Tibial nerve (tissue), 4 donors: Measurements from ENCODE around the gene CLEC3A. TPM values are rescaled to one million over a fixed set of nuclear protein-coding genes. Genes with fewer than 3 reads are reported as not detected.
A peak's percentile ranks its signal among the peaks of the same experiment; 100 is the strongest.
"Not testable (repeated sequence)": the region's sequence is repeated elsewhere in the genome, so short reads cannot be mapped to it uniquely, and the experiment has no call there.

Experiments
- DNase-seq, 2 donors: peaks; one replicate each; pipeline ENCODE4 v3.0.0-alpha.2; 2019; ENCODE audit warnings: low spot score in 2 of 2
- H3K27ac ChIP-seq, 4 donors: fragments of 200-600 bp; sonication (generic) in 3 of 4; one replicate each; pipeline ENCODE4 v1.5.1; 2017 to 2019; ENCODE audit warnings: mild to moderate bottlenecking in 1 of 4
- H3K27me3 ChIP-seq, 2 donors: fragments of 200-600 bp; sonication (generic) in 1 of 2; one replicate each; pipeline versions ENCODE4 v1.5.1 to v1.6.0; 2017 to 2019
- H3K36me3 ChIP-seq, 3 donors: fragments of 200-600 bp; sonication (generic); one replicate each; pipeline ENCODE4 v1.5.1; 2018 to 2019
- H3K4me1 ChIP-seq, 4 donors: fragments of 200-600 bp; sonication (generic) in 3 of 4; one replicate each; pipeline ENCODE4 v1.5.1; 2017 to 2019
- H3K4me3 ChIP-seq, 4 donors: fragments of 200-600 bp; sonication (generic) in 3 of 4; one replicate each; pipeline ENCODE4 v1.5.1; 2017 to 2019; ENCODE audit warnings: mild to moderate bottlenecking in 1 of 4, moderate library complexity in 1 of 4
- H3K9me3 ChIP-seq, 4 donors: fragments of 200-600 bp; sonication (generic) in 3 of 4; one replicate each; pipeline ENCODE4 v1.5.1; 2017 to 2019
- EP300 ChIP-seq, 2 donors: sonication (generic); formaldehyde crosslinking; IDR thresholded peaks; one replicate each; pipeline ENCODE4 v1.6.1; 2017; ENCODE audit warnings: antibody characterized with exemption in 2 of 2, mild to moderate bottlenecking in 1 of 2
- POLR2A ChIP-seq, 2 donors: fragments of 450-650 bp; IDR thresholded peaks; one replicate each; pipeline ENCODE4 v1.6.1; 2017; ENCODE audit warnings: antibody characterized with exemption in 2 of 2, mild to moderate bottlenecking in 2 of 2, moderate library complexity in 2 of 2
- WGBS, 2 donors: methylation state at CpG; one replicate each; pipeline ENCODE4 v1.1.5; 2018; 5-methylcytosine and 5-hydroxymethylcytosine counted together
- total RNA-seq, 4 donors: library from RNA; depleted of rRNA; stranded (reverse); fragments of >200 nt; gene quantifications; one replicate each; pipeline ENCODE4 v1.1.0, GENCODE V29; 2016
- TF ChIP-seq, protein P1 (sequence below), 5 experiments: fragments of 200-600 bp in 3 of 5; fragments of 450-650 bp in 2 of 5; sonication (generic) in 3 of 5; IDR thresholded peaks; one replicate each; pipeline ENCODE4 v1.5.1; 2016 to 2019; ENCODE audit warnings: antibody characterized with exemption in 5 of 5, mild to moderate bottlenecking in 3 of 5, moderate library complexity in 2 of 5

Gene CLEC3A
- total RNA-seq, 4 donors from 2014 or later = not detected

DNA sequence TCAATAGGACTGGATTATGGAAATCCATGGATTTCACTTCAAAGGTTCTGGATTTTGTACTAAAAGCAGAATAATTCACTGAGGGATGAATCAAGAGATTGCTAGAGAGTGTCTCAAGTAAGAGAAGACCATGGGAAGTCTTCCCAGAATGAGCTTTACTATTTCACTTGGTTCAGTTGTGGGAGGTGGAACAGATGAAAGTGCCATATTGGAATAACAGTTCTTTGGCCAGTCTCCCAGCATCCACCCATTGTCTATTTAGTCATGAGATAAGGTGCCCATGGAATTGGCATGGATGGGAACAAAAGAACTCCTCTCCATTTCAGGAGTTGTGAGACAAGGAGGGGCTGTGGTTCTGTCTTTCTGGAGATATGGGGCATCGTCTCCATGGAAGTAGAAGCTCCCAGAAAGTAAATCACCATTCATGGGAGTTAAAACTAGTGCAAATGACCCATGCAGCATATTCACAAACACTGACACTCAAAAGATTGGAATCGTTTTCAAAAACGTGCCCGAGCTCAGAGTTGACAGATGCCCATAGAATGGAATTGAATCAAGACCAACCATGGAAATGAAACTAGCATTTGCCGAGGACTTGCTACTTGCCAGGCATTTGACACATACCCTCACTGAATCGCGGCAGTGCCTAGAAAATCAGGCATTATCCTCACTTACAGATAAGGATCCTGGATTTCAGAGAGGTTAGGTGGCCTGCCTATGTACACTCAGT, 36.2 kb upstream of the CLEC3A start:
- no peak for DNase-seq
- 92 to 95% methylated on average over 7 of the region's 7 CpGs for WGBS, 2 donors
- no peaks in the 10 kb centered on the region for H3K9me3 ChIP-seq
- no peaks in the 10 kb centered on the region for H3K36me3 ChIP-seq
- H3K4me3 ChIP-seq = no peak overlapping the region
- no peaks in the 10 kb centered on the region for H3K27me3 ChIP-seq
- no peak for TF ChIP-seq EP300 (IDR thresholded peaks at IDR 0.05)
- TF ChIP-seq POLR2A (IDR thresholded peaks at IDR 0.05) = no peak
- TF ChIP-seq, protein P1, sequence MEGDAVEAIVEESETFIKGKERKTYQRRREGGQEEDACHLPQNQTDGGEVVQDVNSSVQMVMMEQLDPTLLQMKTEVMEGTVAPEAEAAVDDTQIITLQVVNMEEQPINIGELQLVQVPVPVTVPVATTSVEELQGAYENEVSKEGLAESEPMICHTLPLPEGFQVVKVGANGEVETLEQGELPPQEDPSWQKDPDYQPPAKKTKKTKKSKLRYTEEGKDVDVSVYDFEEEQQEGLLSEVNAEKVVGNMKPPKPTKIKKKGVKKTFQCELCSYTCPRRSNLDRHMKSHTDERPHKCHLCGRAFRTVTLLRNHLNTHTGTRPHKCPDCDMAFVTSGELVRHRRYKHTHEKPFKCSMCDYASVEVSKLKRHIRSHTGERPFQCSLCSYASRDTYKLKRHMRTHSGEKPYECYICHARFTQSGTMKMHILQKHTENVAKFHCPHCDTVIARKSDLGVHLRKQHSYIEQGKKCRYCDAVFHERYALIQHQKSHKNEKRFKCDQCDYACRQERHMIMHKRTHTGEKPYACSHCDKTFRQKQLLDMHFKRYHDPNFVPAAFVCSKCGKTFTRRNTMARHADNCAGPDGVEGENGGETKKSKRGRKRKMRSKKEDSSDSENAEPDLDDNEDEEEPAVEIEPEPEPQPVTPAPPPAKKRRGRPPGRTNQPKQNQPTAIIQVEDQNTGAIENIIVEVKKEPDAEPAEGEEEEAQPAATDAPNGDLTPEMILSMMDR (IDR thresholded peaks at IDR 0.05) = no peak
- no peak overlapping the region for H3K27ac ChIP-seq
- peaks cover 0 to 10% (median 0%) of the 10 kb centered on the region in 4 donors for H3K4me1 ChIP-seq

DNA sequence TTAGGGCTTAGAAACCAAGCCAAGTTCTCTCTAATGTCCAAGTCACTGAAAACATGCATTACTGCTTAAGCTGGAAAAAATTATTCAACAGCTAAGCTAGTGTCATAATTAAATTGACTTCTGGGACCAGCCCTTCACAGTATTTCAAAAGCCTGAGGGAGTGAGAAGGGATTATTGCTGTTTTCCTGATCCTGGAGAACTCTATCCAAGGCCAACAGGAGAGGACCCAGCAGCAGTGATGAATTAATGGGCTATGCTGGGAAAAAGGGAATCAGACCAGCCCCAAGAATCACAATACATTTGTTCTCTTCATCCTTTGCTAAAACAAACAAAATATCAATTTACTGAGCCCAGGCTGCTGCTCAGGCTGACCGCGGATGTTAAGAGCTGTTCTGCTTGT, 34.5 kb upstream of the CLEC3A start:
- DNase-seq = no peak
- Histone ChIP-seq H3K4me1 (peaks cover 0 to 10% (median 0%) of the 10 kb centered on the region in 4 donors), H3K4me3 (no peak overlapping the region), H3K27me3 (no peaks in the 10 kb centered on the region), H3K9me3 (no peaks in the 10 kb centered on the region), H3K36me3 (no peaks in the 10 kb centered on the region), H3K27ac (no peak overlapping the region)
- TF ChIP-seq EP300 (IDR thresholded peaks at IDR 0.05) (no peak), POLR2A (IDR thresholded peaks at IDR 0.05) (no peak)
- TF ChIP-seq, protein P1 (IDR thresholded peaks at IDR 0.05) = no peak
- 41 to 45% methylated on average over 2 of the region's 2 CpGs for WGBS, 2 donors

DNA sequence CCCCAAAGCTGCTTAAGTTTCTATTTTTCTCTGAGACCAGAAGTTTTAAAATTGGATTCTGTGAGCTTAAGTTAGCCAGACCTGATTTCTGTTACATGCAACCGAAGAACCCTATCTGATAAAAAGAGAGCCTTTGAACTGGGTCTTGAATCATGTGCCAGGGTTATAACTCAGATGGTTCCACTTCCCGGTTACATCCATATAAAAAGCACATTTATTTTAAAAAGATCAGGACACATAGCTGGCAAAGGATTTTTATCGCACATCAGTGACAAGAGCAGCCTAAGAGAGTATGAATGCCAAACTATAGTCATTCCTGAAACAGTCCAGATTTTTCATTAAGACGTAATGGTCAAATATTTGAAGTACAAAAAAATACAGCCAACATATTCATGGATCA, 32.5 kb upstream of the CLEC3A start:
- DNase-seq = no peak
- Histone ChIP-seq H3K27ac (no peak overlapping the region), H3K4me1 (peaks cover 0 to 17% (median 0%) of the 10 kb centered on the region in 4 donors), H3K27me3 (no peaks in the 10 kb centered on the region), H3K4me3 (no peak overlapping the region), H3K36me3 (no peaks in the 10 kb centered on the region), H3K9me3 (no peaks in the 10 kb centered on the region)
- no peak for TF ChIP-seq POLR2A (IDR thresholded peaks at IDR 0.05)
- TF ChIP-seq EP300 (IDR thresholded peaks at IDR 0.05) = no peak
- 74 to 79% methylated on average over 4 of the region's 4 CpGs for WGBS, 2 donors

DNA sequence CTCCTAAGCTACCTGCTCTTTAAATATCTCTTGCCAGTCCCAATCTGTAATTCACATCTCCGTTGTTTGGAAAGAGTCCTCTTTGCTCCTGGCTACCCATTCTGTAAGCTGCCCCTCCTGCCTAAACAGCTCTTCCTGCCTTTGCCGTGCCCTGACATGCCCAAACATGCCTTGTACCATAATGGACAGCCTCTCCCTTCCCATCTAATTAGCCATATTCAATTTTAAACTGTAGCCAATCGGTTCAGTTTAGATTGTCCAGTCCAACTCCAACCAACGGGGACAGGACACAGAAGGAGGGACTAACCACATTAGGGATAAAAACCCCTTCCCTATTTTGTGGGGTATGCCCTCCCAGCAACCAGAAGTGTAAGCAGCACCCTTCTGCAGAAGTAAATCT, 30.6 kb upstream of the CLEC3A start:
- H3K4me1 ChIP-seq = peaks cover 0 to 17% (median 0%) of the 10 kb centered on the region in 4 donors
- no peaks in the 10 kb centered on the region for H3K27me3 ChIP-seq
- H3K36me3 ChIP-seq = no peaks in the 10 kb centered on the region
- no peaks in the 10 kb centered on the region for H3K9me3 ChIP-seq
- H3K27ac ChIP-seq = no peak overlapping the region
- H3K4me3 ChIP-seq = no peak overlapping the region
- TF ChIP-seq EP300 (IDR thresholded peaks at IDR 0.05) = no peak
- no peak for TF ChIP-seq POLR2A (IDR thresholded peaks at IDR 0.05)
- TF ChIP-seq, protein P1 (IDR thresholded peaks at IDR 0.05) = no peak
- 66 to 77% methylated on average over 4 of the region's 4 CpGs for WGBS, 2 donors
- no peak for DNase-seq

DNA sequence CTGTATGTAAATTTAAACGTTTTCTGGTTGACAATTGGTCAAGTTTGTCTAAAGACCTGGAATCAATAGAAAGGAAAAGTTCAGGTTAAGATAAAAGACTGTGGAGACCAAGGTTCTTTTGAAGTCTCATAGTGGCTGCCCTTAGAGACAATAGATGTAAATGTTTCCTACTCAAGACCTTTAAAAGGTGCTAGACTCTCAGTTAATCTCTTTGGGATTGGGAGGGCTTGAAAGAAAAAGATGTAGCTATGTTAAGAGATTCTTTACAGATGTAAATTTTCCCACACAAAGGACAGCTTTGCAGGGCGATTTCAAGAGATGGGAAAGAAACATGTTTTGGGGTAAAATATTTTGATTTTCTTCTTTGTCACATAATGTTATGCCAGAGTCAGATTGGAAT, 30.0 kb upstream of the CLEC3A start:
- H3K27me3 ChIP-seq, H3K36me3 ChIP-seq, H3K9me3 ChIP-seq, H3K27ac ChIP-seq, H3K4me3 ChIP-seq, DNase-seq: not testable (repeated sequence)
- 41 to 51% methylated on average over 2 of the region's 2 CpGs for WGBS, 2 donors
- H3K4me1 ChIP-seq = peaks cover 0 to 17% (median 0%) of the 10 kb centered on the region in 4 donors

DNA sequence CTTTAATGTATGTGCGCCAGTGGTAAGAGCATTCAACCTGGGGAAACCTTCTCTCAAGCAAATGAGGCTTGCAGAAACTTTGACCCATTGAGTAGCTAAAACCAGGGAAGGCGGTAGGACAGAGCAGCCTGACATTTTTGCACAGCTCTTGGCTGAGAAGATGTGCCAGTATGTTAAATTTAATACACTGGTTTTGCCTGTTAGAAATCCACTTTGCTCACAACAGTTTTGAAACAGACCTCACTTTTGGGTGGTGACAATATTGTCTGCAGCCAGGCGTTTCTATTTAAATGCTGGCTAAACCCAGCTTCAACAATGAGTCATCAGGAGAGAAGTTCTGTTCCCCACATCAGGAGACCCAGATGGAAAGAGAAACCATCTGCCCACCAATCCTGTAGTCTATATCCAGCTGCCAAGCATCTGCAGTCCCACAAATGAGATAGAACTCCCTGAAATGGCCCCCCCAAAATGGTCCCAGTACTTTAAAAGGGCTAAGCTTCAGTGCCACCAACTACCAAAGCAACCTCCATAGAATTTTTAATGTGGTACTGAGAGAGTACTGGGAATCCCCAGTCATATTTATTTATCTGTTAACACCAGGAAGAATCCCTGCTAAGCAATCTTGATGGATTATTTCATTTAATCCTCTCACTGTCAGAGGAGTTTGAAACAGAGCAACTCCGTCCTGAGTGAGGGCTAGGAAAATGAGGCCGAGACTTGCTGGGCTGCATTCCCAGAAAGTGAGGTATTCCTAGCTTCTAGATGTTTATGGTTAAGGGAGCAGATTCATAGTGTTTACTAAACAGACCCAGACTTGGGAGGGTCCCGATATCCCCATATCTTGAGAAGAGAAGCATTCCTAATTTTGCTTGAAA, 29.0 kb upstream of the CLEC3A start:
- 40 to 50% methylated on average over 6 of the region's 6 CpGs for WGBS, 2 donors
- Histone ChIP-seq H3K27me3 (no peaks in the 10 kb centered on the region), H3K4me1 (peaks cover 0 to 7% (median 0%) of the 10 kb centered on the region in 4 donors), H3K9me3 (no peaks in the 10 kb centered on the region), H3K36me3 (no peaks in the 10 kb centered on the region), H3K27ac (peak overlapping the region in 2 of 4 donors; percentile 21 to 43), H3K4me3 (no peak overlapping the region)
- TF ChIP-seq, protein P1 (IDR thresholded peaks at IDR 0.05) = no peak
- TF ChIP-seq POLR2A (IDR thresholded peaks at IDR 0.05) (no peak), EP300 (IDR thresholded peaks at IDR 0.05) (no peak)
- no peak for DNase-seq
